ENCODE results near the gene RAP2B.
A peak's percentile ranks its signal among the peaks of the same experiment; 100 is the strongest.

The RAP2B gene

GRCh38 chr3:153195349-153195879 lies 33.4 kb downstream of the RAP2B start:
- no peak for DNase-seq

- DNase-seq = no peak
These were observed 47.6 kb downstream of the RAP2B start for GRCh38 chr3:153209596-153209995.

GRCh38 chr3:153210146-153210545 lies 48.1 kb downstream of the RAP2B start:
- no peak for DNase-seq

GRCh38 chr3:153210660-153211059 lies 48.6 kb downstream of the RAP2B start:
- DNase-seq = peak; percentile 57 to 92

- no peak for DNase-seq
These were observed 53.5 kb downstream of the RAP2B start for GRCh38 chr3:153215497-153215896.

- DNase-seq = no peak
These were observed 53.9 kb downstream of the RAP2B start for GRCh38 chr3:153215966-153216365.

GRCh38 chr3:153216928-153217327 lies 54.9 kb downstream of the RAP2B start:
- DNase-seq = no peak

- no peak for DNase-seq
These were observed 57.1 kb downstream of the RAP2B start for GRCh38 chr3:153219146-153219545.
